HEK293 (cell line): Measurements from ENCODE around the gene BFSP2.

Experiments
- MZF1 ChIP-seq: fragments of 450-650 bp; formaldehyde crosslinking; IDR thresholded peaks from 2 replicates; pipeline ENCODE4 v1.5.1; 2017; ENCODE audit warnings: missing biosample characterization, missing genetic modification characterization, borderline replicate concordance
- YY1 ChIP-seq: fragments of 450-650 bp; formaldehyde crosslinking; IDR thresholded peaks from 2 replicates; pipeline ENCODE4 v1.5.1; 2018; ENCODE audit warnings: missing biosample characterization, missing genetic modification characterization
- YY2 ChIP-seq: fragments of 450-650 bp; formaldehyde crosslinking; IDR thresholded peaks from 2 replicates; pipeline ENCODE4 v1.5.1; 2016; ENCODE audit warnings: missing biosample characterization, missing genetic modification characterization
- ZIC2 ChIP-seq: fragments of 450-650 bp; formaldehyde crosslinking; IDR thresholded peaks from 2 replicates; pipeline ENCODE4 v1.5.1; 2016; ENCODE audit warnings: missing biosample characterization, missing genetic modification characterization
- ZNF302 ChIP-seq: fragments of 450-650 bp; formaldehyde crosslinking; IDR thresholded peaks from 2 replicates; pipeline ENCODE4 v1.5.1; 2016; ENCODE audit warnings: missing biosample characterization, missing genetic modification characterization, low read depth
- ZNF423 ChIP-seq: fragments of 450-650 bp; formaldehyde crosslinking; IDR thresholded peaks from 2 replicates; pipeline ENCODE4 v1.5.1; 2016; ENCODE audit warnings: missing biosample characterization, missing genetic modification characterization
- ZNF777 ChIP-seq: fragments of 450-650 bp; formaldehyde crosslinking; IDR thresholded peaks from 2 replicates; pipeline ENCODE4 v1.5.1; 2017; ENCODE audit warnings: missing biosample characterization, missing genetic modification characterization, borderline replicate concordance
- TF ChIP-seq, protein P1 (sequence below): fragments of 450-650 bp; formaldehyde crosslinking; IDR thresholded peaks from 2 replicates; pipeline ENCODE4 v1.5.1; 2016; ENCODE audit warnings: missing biosample characterization, missing genetic modification characterization
- TF ChIP-seq, protein P2 (sequence below): fragments of 450-650 bp; formaldehyde crosslinking; IDR thresholded peaks from 2 replicates; pipeline ENCODE4 v1.5.1; 2016; ENCODE audit warnings: missing biosample characterization, missing genetic modification characterization
- TF ChIP-seq, protein P3 (sequence below): fragments of 450-650 bp; formaldehyde crosslinking; IDR thresholded peaks from 2 replicates; pipeline ENCODE4 v1.5.1; 2016; ENCODE audit warnings: missing biosample characterization, missing genetic modification characterization

DNA sequence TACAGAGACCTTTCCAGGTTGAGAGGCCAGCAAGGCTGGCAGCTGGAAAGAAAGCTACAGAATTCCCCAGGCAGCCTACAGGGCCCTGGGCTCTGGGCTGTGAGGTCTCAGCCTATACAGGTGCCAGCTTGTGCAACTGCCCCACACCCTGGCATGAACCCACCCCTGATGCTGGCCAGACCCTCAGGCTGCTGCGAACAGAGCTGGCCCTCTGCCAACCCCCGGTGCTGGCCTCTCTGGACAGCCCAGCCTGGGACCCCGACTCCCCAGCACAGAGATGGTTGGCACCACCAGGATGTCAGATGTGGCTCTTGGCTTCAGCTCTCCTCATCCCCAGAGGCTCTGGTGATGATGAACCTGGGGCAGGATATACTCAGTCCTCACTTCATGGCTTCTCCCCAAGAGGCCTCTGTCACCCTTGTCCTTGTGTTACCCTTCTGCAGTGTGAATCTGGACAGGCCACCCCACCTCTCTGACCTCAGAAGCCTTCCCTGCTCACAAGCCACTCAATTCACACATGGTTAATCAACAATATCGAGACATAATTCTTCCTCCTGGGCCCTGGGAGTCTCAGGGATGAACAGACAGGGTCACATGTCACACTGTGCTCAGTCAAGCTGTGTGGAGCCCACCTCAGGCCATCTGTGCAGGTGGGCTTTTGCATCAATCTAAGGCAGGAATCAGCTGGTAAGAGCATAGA lies 11.0 kb upstream of the BFSP2 start:
- TF ChIP-seq, protein P1, sequence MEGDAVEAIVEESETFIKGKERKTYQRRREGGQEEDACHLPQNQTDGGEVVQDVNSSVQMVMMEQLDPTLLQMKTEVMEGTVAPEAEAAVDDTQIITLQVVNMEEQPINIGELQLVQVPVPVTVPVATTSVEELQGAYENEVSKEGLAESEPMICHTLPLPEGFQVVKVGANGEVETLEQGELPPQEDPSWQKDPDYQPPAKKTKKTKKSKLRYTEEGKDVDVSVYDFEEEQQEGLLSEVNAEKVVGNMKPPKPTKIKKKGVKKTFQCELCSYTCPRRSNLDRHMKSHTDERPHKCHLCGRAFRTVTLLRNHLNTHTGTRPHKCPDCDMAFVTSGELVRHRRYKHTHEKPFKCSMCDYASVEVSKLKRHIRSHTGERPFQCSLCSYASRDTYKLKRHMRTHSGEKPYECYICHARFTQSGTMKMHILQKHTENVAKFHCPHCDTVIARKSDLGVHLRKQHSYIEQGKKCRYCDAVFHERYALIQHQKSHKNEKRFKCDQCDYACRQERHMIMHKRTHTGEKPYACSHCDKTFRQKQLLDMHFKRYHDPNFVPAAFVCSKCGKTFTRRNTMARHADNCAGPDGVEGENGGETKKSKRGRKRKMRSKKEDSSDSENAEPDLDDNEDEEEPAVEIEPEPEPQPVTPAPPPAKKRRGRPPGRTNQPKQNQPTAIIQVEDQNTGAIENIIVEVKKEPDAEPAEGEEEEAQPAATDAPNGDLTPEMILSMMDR: no peak
- TF ChIP-seq MZF1 (tag by site-specific recombination) (no peak), YY2 (tag by site-specific recombination) (no peak), ZIC2 (no peak), ZNF423 (tag by site-specific recombination) (no peak), ZNF777 (no peak), YY1 (no peak), ZNF302 (tag by site-specific recombination) (no peak)
- TF ChIP-seq, protein P2, sequence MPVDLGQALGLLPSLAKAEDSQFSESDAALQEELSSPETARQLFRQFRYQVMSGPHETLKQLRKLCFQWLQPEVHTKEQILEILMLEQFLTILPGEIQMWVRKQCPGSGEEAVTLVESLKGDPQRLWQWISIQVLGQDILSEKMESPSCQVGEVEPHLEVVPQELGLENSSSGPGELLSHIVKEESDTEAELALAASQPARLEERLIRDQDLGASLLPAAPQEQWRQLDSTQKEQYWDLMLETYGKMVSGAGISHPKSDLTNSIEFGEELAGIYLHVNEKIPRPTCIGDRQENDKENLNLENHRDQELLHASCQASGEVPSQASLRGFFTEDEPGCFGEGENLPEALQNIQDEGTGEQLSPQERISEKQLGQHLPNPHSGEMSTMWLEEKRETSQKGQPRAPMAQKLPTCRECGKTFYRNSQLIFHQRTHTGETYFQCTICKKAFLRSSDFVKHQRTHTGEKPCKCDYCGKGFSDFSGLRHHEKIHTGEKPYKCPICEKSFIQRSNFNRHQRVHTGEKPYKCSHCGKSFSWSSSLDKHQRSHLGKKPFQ (tag by site-specific recombination): no peak
- TF ChIP-seq, protein P3, sequence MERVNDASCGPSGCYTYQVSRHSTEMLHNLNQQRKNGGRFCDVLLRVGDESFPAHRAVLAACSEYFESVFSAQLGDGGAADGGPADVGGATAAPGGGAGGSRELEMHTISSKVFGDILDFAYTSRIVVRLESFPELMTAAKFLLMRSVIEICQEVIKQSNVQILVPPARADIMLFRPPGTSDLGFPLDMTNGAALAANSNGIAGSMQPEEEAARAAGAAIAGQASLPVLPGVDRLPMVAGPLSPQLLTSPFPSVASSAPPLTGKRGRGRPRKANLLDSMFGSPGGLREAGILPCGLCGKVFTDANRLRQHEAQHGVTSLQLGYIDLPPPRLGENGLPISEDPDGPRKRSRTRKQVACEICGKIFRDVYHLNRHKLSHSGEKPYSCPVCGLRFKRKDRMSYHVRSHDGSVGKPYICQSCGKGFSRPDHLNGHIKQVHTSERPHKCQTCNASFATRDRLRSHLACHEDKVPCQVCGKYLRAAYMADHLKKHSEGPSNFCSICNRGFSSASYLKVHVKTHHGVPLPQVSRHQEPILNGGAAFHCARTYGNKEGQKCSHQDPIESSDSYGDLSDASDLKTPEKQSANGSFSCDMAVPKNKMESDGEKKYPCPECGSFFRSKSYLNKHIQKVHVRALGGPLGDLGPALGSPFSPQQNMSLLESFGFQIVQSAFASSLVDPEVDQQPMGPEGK (tag by site-specific recombination): no peak
